K562 (cell line): ENCODE results near the gene YTHDC1. TPM values are rescaled to one million over a fixed set of nuclear protein-coding genes. Genes with fewer than 3 reads are reported as not detected.
A peak's percentile ranks its signal among the peaks of the same experiment; 100 is the strongest.

Source experiments
- ATF1 ChIP-seq, 2 experiments: fragments of 450-650 bp in 1 of 2; IDR thresholded peaks; 2 replicates each; pipeline ENCODE4 v1.6.1; 2016; ENCODE audit warnings: missing compliant biosample characterization in 1 of 2, missing genetic modification characterization in 1 of 2
- BRD9 ChIP-seq: fragments of 450-650 bp; IDR thresholded peaks from 2 replicates; pipeline ENCODE4 v1.6.1; 2018; ENCODE audit warnings: low read depth; ENCODE audit not compliant: partially characterized antibody
- E2F6 ChIP-seq, 2 experiments: IDR thresholded peaks; 2 replicates each; pipeline ENCODE4 v1.6.1; 2011; ENCODE audit warnings: borderline replicate concordance in 1 of 2, control low read depth in 1 of 2, low read depth in 1 of 2, low read length in 1 of 2, mild to moderate bottlenecking in 1 of 2, mixed read lengths in 1 of 2, moderate library complexity in 1 of 2; ENCODE audit not compliant: insufficient read depth in 1 of 2, insufficient read length in 1 of 2, poor library complexity in 1 of 2, severe bottlenecking in 1 of 2; ENCODE audit errors: extremely low read depth in 1 of 2
- HMG20B ChIP-seq: fragments of 250-450 bp; sonication (Bioruptor Pico); IDR thresholded peaks from 2 replicates; pipeline ENCODE4 v1.5.0; 2021; ENCODE audit warnings: mild to moderate bottlenecking
- JUNB ChIP-seq: fragments of 450-650 bp; formaldehyde crosslinking; conservative IDR thresholded peaks from 2 replicates; pipeline ENCODE4 v1.4.0; 2020; ENCODE audit warnings: mild to moderate bottlenecking
- NCOA6 ChIP-seq: fragments of 450-650 bp; IDR thresholded peaks from 2 replicates; pipeline ENCODE4 v1.6.1; 2017; ENCODE audit warnings: mild to moderate bottlenecking
- NRF1 ChIP-seq, 2 experiments: fragments of 450-650 bp; IDR thresholded peaks in 1 of 2; conservative IDR thresholded peaks in 1 of 2; 2 replicates each; pipeline ENCODE4 v1.6.1; 2014; ENCODE audit warnings: mild to moderate bottlenecking in 2 of 2
- POLR2AphosphoS5 ChIP-seq: IDR thresholded peaks from 2 replicates; pipeline ENCODE4 v1.6.1; 2011; ENCODE audit warnings: mild to moderate bottlenecking, low read depth, low read length, moderate library complexity; ENCODE audit not compliant: control insufficient read depth, insufficient read depth
- RBM22 ChIP-seq: fragments of 200-400 bp; formaldehyde crosslinking; IDR thresholded peaks from 2 replicates; pipeline ENCODE4 v1.6.1; 2018; ENCODE audit warnings: low read length, low read depth; ENCODE audit not compliant: poor library complexity, severe bottlenecking
- RFX7 ChIP-seq: fragments of 250-450 bp; sonication (Bioruptor Pico); IDR thresholded peaks from 2 replicates; pipeline ENCODE4 v1.5.1; 2021; ENCODE audit warnings: mild to moderate bottlenecking
- SMAD2 ChIP-seq: fragments of 150-350 bp; IDR thresholded peaks from 2 replicates; pipeline ENCODE4 v1.6.1; 2014; ENCODE audit warnings: low read depth, mild to moderate bottlenecking, low read length
- SOX6 ChIP-seq: fragments of 450-650 bp; IDR thresholded peaks from 2 replicates; pipeline ENCODE4 v1.6.1; 2014; ENCODE audit warnings: mild to moderate bottlenecking
- WHSC1 ChIP-seq: IDR thresholded peaks from one replicate; pipeline ENCODE4 v1.6.1; 2012; ENCODE audit warnings: low read length, control low read depth, inconsistent platforms
- ZMIZ1 ChIP-seq, 2 experiments: fragments of 150-350 bp in 1 of 2; IDR thresholded peaks; 2 replicates each; pipeline ENCODE4 v1.6.1; 2012 to 2016; ENCODE audit warnings: low read depth in 2 of 2, low read length in 2 of 2, mild to moderate bottlenecking in 1 of 2, moderate library complexity in 1 of 2
- ZNF143 ChIP-seq: sonication (generic); formaldehyde crosslinking; IDR thresholded peaks from 2 replicates; pipeline ENCODE4 v1.9.0; 2022; ENCODE audit warnings: mild to moderate bottlenecking, missing genetic modification reagents
- ZNF217 ChIP-seq: sonication (generic); formaldehyde crosslinking; IDR thresholded peaks from 2 replicates; pipeline ENCODE4 v1.8.0; 2022; ENCODE audit warnings: mild to moderate bottlenecking, missing genetic modification reagents
- ZNF507 ChIP-seq: conservative IDR thresholded peaks from 2 replicates; pipeline ENCODE4 v1.6.1; 2017; ENCODE audit warnings: missing genetic modification characterization, missing compliant biosample characterization
- ZNF79 ChIP-seq: fragments of 250-450 bp; sonication (Bioruptor Pico); IDR thresholded peaks from 2 replicates; pipeline ENCODE4 v1.4.0; 2020; ENCODE audit warnings: low read depth, mild to moderate bottlenecking, moderate library complexity
- polyA plus RNA-seq, 8 experiments: library from polyadenylated mRNA; depleted of rRNA in 4 of 8; stranded (reverse) in 5 of 8; unstranded in 3 of 8; fragments of >200 nt; fragmentation: Nextera tagmentation in 2 of 8; fragmentation: Illumina TruSeq in 1 of 8; extraction: Ambion mirVana in 2 of 8; extraction: Trizol in 1 of 8; gene quantifications; 2 replicates each; pipeline versions ENCODE4 v1.2.1 to v1.2.3, GENCODE V29; 2011 to 2014; ENCODE audit warnings: inconsistent platforms in 1 of 8, missing spikeins in 1 of 8
- total RNA-seq, 7 experiments: library from RNA; depleted of rRNA in 6 of 7; stranded (reverse); fragments of >200 nt in 6 of 7; fragmentation: Illumina TruSeq in 2 of 7; extraction: Trizol in 2 of 7; gene quantifications; 2 replicates each; pipeline versions ENCODE4 v1.2.1 to v1.2.3, GENCODE V29; 2011 to 2021; ENCODE audit warnings: low replicate concordance in 1 of 7
- TF ChIP-seq, protein P1 (sequence below), 2 experiments: fragments of 450-650 bp; IDR thresholded peaks; 2 replicates each; pipeline ENCODE4 v1.6.1; 2018; ENCODE audit warnings: mild to moderate bottlenecking in 2 of 2, low read depth in 1 of 2; ENCODE audit not compliant: partially characterized antibody in 2 of 2

Gene YTHDC1
- total and polyA plus RNA-seq, 9 of the 15 experiments (the other 6 are each of a cell fraction or from before 2014, with no cell fraction given): 9.8 to 65.4 (median 51.7) TPM

GRCh38 chr4:68349649-68350360, at the start of gene YTHDC1 (continued):
- TF ChIP-seq E2F6 (IDR thresholded peaks at IDR 0.05; ENCODE audit: borderline replicate concordance in 1 of 2, extremely low read depth in 1 of 2, insufficient read depth in 1 of 2, insufficient read length in 1 of 2, low read depth in 1 of 2, low read length in 1 of 2, poor library complexity in 1 of 2, severe bottlenecking in 1 of 2) (peak in 1 of 2 experiments; percentile 20), WHSC1 (no peak), RFX7 (CRISPR knock-in tag) (no peak), ZNF143 (CRISPR knock-in tag) (peak; percentile 81), BRD9 (no peak), NRF1 (conservative IDR thresholded peaks at IDR 0.05 in 1 of 2, IDR thresholded peaks at IDR 0.05 in 1 of 2) (peak; percentile 93 to 94), ZMIZ1 (IDR thresholded peaks at IDR 0.05; ENCODE audit: low read depth in 2 of 2, low read length in 2 of 2) (peak in 1 of 2 experiments; percentile 56; a peak in 2 of 4 replicates), SMAD2 (no peak), ZNF217 (no peak), ZNF79 (CRISPR knock-in tag) (no peak), NCOA6 (peak; percentile 94), HMG20B (CRISPR knock-in tag) (no peak), SOX6 (peak; percentile 55), POLR2AphosphoS5 (peak; percentile 94), RBM22 (peak; percentile 55), ATF1 (CRISPR knock-in tag; IDR thresholded peaks at IDR 0.05) (peak; percentile 81), ATF1 (tag; IDR thresholded peaks at IDR 0.05) (peak; percentile 99), JUNB (CRISPR knock-in tag) (no peak), ZNF507 (tag) (no peak)
- TF ChIP-seq, protein P1, sequence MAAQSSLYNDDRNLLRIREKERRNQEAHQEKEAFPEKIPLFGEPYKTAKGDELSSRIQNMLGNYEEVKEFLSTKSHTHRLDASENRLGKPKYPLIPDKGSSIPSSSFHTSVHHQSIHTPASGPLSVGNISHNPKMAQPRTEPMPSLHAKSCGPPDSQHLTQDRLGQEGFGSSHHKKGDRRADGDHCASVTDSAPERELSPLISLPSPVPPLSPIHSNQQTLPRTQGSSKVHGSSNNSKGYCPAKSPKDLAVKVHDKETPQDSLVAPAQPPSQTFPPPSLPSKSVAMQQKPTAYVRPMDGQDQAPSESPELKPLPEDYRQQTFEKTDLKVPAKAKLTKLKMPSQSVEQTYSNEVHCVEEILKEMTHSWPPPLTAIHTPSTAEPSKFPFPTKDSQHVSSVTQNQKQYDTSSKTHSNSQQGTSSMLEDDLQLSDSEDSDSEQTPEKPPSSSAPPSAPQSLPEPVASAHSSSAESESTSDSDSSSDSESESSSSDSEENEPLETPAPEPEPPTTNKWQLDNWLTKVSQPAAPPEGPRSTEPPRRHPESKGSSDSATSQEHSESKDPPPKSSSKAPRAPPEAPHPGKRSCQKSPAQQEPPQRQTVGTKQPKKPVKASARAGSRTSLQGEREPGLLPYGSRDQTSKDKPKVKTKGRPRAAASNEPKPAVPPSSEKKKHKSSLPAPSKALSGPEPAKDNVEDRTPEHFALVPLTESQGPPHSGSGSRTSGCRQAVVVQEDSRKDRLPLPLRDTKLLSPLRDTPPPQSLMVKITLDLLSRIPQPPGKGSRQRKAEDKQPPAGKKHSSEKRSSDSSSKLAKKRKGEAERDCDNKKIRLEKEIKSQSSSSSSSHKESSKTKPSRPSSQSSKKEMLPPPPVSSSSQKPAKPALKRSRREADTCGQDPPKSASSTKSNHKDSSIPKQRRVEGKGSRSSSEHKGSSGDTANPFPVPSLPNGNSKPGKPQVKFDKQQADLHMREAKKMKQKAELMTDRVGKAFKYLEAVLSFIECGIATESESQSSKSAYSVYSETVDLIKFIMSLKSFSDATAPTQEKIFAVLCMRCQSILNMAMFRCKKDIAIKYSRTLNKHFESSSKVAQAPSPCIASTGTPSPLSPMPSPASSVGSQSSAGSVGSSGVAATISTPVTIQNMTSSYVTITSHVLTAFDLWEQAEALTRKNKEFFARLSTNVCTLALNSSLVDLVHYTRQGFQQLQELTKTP (IDR thresholded peaks at IDR 0.05; ENCODE audit: low read depth in 1 of 2, partially characterized antibody in 2 of 2): peak in 1 of 2 experiments; percentile 46
